Stimulated activated CD4-positive, alpha-beta T cell treated with anti-CD3 and anti-CD28 coated beads, Interleukin-12 subunit alpha, Interleukin-12 subunit beta, amount 100 ng/mL, for 48 hours (primary cell): ENCODE results near the gene ZBTB43.
"Not testable (repeated sequence)": the region's sequence is repeated elsewhere in the genome, so short reads cannot be mapped to it uniquely, and the experiment has no call there.

Experiments
- DNase-seq, 3 donors: peaks; one replicate each; pipeline ENCODE4 v3.0.0-alpha.2; 2020; ENCODE audit warnings: low read depth in 2 of 3, low spot score in 1 of 3

ZBTB43 gene

DNA sequence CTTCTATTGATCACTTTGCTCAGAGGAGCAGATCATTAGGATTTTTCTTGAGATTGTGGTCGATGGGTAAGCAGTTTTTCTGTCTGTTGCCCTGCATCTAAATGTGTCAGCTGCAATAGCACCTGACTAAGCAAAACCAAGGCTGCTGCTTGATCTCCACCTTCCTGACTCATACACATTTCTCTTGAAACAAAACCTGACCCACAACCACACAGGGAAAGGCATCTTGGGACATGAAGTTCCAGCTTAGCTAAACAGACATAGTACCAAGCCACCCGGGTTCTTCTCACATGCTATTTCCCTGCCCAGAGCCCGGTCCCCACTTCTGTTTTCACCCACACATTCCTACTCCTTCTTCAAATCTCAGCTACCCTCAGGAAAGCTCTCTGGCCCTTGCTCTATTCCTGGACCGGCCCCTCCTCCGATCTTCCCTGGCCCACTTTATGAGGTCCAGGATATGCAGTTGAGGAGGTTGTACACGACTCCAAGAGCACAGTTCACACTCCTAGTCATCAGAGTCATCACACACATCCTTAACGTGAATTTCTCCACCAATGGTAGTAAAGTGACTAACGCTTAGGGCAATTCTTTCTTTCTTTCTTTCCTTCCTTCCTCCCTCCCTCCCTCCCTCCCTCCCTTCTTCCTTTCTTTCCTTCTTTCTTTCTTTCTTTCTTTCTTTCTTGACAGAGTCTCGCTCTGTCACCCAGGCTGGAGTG, 16.0 kb upstream of the ZBTB43 start:
- no peak for DNase-seq

DNA sequence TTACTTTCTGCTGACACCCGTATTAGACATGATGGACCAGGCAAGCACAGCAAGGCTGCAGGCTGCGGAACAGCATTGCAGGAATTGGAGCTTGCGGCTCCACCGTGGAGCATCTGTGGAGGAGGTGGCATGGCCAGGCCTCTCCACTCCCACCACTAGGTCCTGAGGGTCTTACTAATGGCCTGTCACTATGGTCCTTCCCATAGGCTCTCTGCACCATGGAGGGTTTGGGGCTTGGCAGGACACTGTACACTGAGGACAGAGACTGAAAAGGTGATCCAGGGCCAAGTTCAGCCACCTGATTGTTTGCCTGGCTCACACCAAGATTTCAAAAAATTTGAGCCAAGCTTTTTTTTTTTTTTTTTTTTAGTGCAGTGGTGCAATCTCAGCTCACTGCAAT, 14.3 kb upstream of the ZBTB43 start:
- no peak for DNase-seq

DNA sequence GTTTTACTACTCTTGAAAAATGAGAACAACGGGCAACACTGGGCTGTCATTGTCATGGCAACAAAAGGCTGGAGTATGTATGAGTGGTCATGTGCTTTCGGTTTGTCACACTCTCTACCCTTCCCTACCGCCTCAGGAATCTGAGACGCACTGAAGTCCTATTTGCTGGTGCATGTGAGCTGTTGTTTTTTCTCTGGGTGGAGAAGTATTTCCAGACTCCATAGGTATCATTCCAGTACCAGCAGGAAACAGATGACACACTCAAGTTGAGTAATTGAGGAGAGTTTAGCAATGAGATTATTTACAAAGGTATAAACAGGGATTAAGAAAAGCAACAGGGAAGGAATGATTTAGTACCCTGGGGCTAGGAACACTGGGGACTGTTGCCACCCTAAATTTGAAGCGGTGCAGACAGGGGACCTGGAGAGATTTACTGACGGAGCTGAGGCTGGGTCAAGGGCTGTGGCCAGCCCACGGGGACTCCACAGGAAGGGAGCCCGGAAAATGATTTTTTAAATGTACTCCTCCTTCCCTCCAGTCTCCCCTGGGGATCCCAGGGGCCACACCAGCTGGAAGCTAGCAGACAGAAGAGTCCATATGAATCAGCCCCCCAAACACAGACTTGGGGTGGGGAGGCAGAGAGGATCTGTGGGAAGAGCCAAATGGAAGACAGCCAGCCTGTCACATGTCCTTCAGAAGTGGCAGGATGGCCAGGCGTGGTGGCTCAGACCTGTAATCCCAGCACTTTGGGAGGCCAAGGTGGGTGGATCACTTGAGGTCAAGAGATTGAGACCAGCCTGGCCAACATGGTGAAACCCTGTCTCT, 13.2 kb upstream of the ZBTB43 start:
- no peak for DNase-seq

DNA sequence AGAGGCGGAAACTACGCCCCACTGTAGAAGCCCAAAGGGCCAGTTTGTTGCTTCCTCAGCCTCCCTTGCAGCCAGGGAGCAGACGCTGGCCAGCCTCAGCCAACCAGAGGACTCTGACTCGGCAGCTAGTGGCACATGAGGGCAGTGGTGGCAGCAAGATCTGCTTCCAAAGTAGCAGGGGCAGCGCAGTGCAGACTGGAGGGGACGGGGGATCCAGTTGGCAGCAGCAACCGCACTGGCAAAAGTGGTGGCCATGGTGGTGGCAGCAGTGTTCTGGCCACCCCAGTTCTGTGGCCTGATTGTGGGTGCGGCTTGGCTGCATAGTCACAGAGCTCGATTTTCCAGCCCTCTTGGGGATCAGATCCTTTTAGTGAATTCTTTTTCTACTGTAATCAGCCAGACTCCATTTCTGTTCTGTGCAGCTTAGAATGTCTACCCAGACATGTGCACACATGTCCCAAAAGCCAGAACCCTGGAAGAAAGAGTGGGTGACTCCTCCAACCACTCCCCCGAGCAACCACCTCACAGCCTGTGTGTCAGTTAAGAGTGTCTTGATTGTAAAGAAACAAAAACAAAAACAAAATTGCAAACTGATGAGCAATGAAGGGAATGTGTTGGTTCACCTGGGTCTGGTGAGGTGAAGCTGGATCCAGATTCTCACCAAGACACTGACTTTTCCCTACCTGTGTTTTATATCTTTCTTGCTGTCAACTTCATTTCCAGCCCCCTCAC, 11.0 kb upstream of the ZBTB43 start:
- no peak for DNase-seq

DNA sequence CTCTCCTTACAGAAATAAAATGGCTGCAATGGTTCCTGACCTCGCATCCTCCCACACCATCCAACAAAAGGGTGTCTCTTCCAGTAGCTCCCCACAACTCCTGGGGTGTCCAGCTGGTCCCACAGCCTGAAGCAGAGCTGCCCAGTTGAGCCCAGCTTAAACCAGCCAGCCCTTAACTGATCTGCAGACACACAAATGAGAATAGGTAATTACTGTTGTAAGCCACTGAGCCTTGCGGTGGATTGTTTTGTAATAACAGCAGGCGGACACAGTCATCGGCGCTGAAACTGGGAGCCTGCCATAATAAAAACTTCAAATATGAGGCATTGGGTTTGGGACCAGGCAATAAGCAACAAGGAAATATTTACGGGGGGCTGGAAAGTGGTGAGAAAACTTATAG, 10.4 kb upstream of the ZBTB43 start:
- DNase-seq: no peak

DNA sequence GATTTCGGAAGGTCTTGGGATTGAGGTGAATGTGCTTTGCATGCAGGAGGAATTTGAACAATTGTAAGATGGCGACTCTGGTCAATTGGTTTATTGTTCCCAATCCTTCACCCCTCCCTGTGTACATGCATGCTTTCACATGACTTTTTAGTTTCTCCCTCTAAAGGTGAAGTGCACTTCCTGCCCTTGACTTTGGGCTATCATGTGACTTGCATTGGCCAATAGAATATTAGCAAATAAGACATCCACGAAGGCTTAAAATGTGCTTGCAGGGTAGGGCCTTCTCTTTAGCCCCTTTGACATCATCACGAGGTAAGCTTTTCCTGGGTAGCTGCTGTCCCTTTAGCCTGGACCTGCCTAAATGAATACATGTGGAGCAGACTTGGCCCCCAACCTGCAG, 8.1 kb upstream of the ZBTB43 start:
- no peak for DNase-seq

DNA sequence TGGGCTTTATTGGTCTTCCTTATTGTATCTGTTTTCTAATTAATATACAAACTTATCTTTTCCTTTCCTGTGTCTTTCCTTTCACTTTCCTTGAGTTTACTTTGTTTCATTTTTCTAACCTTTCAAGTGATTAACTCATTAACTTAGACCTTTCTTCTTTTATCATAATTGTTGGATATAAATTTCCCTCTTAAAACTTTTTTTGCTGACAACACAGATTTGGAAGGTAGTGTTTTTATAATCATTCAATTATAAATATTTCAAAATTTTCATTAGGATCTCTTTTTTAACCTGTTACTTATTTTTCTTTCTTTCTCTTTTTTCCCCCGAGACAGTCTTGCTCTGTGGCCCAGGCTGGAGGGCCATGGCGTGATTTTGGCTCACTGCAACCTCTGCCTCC, 6.9 kb upstream of the ZBTB43 start:
- DNase-seq: no peak

DNA sequence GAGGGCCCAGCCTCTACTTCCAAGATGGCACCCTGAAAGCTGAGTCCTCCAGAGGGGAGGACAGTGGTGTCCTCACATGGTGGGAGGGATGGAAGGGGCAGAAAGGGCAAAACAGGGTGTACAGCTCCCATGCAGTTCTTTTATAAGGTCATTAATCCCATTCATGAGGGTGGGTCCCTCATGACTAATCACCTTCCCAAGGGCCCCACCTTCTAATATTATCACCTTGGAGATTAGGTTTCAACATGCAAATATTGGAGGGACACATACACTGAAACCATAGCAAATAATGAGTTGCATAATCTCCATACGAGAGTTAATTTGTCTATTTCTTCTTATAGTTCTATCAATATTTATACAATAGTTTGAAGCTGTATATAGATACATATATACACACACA, 5.8 kb upstream of the ZBTB43 start:
- no peak for DNase-seq

DNA sequence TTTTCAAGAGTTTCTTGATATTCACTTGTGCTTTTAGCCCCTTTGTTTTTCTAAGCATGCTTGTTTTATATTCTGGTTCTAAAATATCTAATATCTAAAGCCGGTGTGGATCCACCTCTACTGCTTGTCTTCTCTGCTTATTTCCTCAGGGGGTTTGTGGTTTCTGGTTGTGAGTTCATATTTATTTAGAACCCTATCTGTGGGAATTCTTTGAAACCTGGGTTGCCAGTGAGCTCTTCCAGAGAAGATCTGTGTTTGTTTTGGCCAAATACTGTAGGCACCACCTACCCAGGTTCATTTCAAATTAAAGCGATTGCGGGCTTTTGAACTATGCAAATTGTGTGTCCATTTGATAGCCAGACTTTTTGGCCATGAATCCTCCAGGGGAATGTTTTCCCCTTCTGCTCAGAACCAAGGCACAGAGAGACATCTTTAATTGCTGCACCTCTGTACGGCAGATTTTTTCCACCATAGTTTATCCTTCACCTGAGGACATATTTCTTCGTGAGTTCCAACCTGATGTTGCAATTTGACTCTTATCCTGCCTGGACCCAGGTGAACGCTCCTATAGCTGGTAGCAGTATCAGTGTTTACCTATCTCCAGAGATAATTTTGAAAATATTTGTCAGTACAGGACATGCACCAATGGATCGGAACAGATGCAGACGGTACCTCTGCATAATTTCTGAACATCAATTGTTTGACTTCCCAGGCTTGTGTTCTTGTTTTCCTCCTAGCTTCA, 2.4 kb upstream of the ZBTB43 start:
- no peak for DNase-seq

DNA sequence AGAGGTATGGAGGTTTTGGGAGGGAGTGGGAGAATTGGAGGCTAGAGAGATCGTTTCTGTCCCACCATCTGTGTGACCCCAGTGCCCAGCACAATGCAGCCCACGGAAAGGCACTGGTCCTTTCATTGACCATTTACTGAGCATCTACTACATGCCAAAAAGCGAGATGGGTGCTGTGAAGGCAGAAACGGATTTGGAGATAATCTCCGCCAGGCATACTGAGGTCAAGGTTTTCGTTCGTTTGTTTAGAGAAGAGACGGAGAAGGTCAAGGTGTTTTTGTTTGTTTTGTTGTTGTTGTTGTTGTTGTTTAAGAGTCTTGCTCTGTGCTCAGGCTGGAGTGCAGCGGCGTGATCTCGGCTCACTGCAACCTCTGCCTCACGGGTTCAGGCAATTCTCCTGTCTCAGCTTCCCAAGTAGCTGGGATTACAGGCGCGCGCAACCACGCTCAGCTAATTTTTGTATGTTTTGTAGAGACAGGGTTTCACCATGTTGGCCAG, 593 bp upstream of the ZBTB43 start:
- DNase-seq: no peak

DNA sequence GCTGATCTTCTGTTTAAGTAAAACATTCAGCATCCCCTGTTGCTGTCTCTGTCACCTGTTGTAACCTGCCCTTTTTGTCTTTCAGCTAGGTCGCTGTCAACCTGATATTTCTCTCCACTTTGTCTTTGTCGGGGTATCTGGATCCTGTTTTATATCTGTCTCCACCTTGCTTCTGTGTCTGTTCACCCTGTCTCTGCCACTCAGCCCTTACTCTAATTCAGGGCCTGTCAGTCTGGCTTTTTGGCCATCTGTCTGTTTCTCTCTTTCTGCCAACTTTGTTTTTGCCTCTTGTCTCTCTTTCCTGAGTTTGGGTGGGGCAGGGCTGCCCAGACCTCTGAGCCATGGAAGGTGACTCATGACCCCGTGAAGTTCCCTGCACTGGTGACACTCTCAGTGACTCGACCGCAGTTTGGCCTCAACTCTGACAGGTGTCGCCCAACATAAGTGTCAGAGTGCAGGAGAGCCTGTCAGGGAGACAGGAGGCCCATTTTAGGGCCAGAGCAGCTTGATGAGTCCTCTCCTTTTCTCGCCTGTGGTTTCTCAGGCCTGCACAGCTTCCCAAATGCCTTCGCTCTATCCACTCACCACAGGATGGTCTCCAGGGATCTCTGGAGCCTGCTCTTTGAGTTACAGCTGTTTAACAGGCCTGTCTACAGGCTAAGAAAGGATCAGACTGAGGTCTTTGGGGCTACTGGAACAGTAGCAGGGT, 868 bp downstream of the ZBTB43 start:
- peak; percentile 73 to 81 (median 73) for DNase-seq

DNA sequence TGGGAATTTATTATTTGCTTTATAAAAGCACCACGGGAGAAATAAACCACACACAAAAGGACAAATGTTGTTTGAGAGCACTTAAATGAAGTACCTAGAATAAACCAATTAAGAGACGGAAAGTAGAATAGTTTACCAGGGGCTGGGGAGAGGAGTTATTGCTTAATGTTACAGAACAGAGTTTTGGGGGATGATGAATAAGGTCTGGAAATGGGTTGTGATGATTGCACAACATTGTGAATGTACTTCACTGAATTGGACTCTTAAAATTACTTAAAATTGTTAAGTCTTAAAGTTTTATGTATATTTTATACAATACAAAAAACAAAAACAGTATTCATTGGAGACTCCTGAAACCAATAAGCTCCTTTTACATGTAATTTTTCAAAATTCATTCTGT, 1.5 kb downstream of the ZBTB43 start:
- no peak for DNase-seq

DNA sequence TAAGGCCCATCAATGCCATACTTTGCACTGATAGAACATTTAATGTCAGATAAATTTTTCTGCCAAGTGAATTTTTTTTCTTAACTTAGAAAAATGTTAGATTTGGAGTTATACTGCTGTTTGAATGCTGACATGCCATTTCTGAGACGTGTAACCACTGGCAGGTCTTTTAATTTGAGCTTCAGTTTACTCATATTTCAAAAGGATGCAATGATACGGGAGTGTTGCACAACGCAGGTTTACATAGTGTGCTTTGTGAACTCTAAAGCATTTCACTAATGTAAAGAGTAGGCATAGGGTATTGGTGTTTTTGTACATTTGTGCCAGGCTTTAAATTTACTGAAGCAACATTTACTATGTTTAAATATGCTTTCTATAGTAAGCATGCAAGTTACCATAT, 4.2 kb downstream of the ZBTB43 start:
- no peak for DNase-seq

DNA sequence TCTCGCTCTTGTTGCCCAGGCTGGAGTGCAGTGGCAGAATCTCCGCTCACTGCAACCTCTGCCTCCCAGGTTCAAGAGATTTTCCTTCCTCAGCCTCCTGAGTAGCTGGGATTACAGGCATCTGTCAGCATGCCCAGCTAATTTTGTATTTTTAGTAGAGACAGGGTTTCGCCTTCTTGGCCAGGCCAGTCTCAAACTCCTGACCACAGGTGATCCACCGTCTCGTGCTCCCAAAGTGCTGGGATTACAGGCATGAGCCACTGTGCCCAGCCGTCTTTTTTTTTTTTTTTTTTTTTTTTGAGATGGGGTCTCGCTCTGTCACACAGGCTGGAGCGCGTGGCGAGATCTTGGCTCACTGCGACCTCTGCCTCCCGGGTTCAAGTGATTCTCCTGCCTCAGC, 5.4 kb downstream of the ZBTB43 start:
- DNase-seq: not testable (repeated sequence)

DNA sequence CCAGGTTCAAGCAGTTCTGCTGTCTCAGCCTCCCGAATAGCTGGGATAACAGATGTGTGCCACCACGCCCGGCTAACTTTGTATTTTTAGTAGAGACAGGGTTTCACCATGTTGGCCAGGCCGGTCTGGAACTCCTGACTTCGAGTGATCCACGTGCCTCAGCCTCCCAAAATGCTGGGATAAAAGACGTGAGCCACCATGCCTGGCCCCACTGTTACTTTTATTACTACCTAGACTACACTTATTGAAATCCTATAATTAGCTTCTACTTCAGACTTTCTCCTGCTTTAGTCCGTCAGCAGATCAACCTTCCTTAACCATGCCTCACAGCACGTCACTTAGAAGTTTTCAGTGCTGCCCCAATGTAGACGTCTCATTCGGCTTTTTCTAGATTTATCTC, 8.2 kb downstream of the ZBTB43 start:
- no peak for DNase-seq

DNA sequence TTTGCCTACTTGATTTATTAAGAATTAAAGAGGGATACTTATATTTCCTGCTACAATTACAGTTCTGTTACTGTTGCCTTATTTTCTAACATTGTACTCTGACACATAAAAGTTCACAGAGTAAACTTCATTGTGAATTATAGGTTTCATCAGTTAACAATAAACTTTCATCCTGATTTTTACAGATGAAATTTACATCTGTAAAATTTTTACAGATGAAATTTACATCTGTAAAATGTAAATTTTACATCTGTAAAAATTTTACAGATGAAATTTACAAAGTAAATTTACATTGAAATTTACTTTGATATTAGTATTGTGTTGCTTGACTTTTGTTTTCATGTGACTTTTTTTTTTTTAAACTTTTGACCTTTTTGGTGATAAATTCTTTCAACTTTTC, 9.3 kb downstream of the ZBTB43 start:
- DNase-seq: no peak

DNA sequence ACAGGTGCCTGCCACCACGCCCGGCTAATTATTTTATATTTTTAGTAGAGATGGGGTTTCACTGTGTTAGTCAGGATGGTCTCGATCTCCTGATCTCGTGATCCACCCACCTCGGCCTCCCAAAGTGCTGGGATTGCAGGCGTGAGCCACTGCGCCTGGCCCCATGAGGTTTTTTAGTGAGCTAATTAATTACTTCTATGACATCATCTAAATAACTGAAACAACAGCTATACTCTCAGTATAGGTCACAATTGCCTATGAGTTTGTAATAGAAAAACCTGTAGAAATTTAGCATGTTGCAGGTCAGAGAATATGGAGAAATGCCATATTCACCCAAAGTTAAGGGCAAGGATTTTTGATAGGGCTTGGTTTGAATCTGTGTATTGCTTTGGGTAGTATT, 12.8 kb downstream of the ZBTB43 start:
- DNase-seq: not testable (repeated sequence)

DNA sequence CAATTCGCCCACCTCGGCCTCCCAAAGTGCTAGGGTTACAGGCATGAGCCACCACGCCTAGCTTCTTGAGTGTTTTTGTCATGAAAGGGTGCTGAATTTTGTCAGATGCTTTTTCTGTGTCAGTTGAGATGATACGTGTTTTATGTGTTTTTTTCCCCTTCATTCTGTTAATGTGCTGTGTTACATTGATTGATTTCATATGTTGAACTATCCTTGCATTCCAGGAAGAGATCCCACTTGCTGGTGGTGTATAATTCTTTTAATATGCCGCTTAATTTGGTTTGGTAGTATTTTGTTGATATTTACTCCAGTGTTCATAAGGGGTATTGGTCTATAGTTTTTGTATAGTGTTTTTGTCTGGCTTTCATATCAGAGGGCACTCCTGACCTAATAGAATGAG, 13.6 kb downstream of the ZBTB43 start:
- no peak for DNase-seq

DNA sequence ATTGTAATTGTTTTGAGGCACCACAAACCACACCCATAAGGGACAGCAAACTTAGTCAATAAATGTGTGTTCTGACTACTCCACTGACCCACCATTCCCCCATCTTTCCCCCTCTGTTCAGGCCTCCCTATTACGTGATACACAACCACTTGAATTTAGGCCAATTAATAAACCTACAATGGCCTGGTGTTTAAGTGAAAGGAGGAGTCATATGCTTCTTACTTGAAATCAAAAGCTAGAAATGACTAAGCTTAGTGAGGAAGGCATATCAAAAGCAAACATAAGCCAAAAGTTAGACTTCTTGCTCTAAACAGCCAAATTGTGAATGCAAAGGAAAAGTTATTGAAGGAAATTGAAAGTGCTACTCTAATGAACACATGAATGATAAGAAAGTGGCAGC, 14.6 kb downstream of the ZBTB43 start:
- no peak for DNase-seq

DNA sequence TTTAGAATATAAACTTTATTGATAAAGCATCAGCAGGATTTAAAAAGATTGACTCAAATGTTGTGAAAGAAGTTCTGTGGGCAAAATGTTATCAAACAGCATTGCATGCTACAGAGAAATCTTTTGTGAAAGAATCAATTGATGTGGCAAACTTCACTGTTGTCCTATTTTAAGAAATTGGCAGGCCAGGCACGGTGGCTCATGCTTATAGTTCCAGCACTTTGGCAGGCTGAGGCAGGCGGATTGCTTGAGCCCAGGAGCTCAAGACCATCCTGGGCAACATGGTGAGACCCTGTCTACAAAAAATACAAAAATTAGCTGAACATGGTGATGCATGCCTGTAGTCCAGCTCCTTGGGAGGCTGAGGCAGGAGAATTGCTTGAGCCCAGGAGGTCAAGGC, 17.4 kb downstream of the ZBTB43 start:
- DNase-seq: no peak

DNA sequence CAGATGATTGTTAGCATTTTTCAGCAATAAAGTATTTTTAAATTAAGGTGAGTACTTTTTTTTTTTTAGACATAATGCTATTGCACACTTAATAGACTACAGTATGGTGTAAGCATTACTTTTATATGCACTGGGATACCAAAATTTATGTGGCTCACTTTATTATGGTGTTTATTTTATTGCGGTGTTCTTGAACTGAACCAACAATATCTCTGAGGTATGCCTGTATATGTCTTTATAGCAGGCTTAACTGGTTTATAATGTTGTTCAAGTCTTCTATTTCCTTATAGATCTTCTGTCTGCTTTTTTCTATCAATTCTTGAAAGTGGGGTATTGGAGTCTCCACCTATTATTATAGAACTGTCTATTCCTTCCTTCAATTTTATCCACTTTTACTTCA, 18.0 kb downstream of the ZBTB43 start:
- no peak for DNase-seq
